HL-60/S4 treated with retinoic acid at 250 ng/mL for 4 days and 3 days (cell line): ENCODE results near the gene SLC4A5.

Experiments
- in situ Hi-C: fragments of 300-500 bp; cut with MboI; formaldehyde crosslinking; loops from 2 replicates; pipeline ENCODE4 v1.7.0; 2022; ENCODE audit warnings: low sequenced_read_pairs

SLC4A5 gene

GRCh38 chr2:74179063-74179865, 164.0 kb downstream of the SLC4A5 start:
- in situ Hi-C loops = no loop called here

GRCh38 chr2:74178211-74179062, 164.8 kb downstream of the SLC4A5 start, which contains the start of gene MOB1A:
Gene MOB1A, minus strand, starts transcription at chr2:74178879. Its CDS starts 205 bp downstream, at chr2:74178674.
- in situ Hi-C loops = no loop called here

- in situ Hi-C loops = no loop called here
These were observed 165.5 kb downstream of the SLC4A5 start for GRCh38 chr2:74177696-74178095.

DNA sequence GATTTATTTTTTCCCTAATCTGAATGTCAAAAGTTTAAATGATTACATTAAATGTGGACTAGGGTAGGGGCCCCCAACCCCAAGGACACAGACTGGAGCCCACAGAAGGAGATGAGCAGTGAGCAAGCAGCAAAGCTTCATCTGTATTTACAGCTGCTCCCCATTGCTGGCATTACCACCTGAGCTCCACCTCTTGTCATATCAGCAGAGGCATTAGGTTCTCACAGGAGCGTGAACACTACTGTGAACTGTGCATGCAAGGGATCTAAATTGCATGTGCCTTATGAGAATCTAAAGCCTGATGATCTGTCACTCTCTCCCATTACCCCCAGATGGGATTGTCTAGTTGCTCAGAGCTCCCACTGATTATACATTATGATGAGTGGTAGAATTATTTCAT, 168.3 kb downstream of the SLC4A5 start:
- in situ Hi-C loops = no loop called here

DNA sequence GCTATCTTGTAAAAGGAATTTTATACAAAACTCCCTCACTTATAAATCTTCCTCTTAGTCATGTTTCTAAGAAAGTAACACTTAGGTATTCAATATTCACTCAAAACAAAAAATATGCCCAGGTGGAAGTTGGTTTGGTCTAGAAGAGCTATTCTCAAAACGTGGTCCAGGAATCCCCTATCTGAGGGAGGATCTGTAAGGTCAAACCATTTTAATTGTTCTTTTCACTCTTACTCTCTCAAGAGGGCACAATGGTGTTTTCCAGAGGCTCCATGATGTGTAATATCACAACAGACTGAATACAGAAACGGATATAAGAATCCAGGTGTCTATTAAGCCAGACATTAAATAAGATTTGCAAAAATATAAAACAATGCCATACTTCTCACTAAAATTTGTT, 174.5 kb downstream of the SLC4A5 start:
- in situ Hi-C loops = no loop called here
